GM12873 (cell line): Measurements from ENCODE around the gene MIGA2.

Experiments used
- TF ChIP-seq, protein P1 (sequence below): IDR thresholded peaks from 2 replicates; pipeline ENCODE4 v1.5.1; 2012; ENCODE audit warnings: low read depth, mild to moderate bottlenecking, moderate library complexity, low read length, control low read depth; ENCODE audit not compliant: insufficient read depth; ENCODE audit errors: missing control alignments

MIGA2 gene

DNA sequence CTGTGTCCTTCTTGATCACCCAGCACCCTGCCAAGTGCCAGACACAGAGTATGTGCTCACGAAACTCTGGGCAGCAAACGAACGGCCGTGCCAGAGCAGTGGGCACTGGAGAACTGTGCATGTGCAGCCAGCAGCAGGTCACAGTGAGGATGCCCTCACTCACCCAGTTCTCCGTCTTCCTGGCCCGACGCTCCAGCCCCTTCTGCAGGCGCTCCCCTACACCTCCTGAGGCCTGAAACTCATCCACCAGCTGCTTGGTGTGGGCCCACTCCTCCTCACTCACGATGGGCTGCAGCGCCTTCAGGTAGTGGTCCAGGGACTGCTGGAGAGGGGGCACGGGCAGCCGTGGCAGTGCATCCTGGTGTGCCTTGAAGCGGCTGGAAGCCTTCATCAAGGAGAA is 71.2 kb downstream of the MIGA2 start:
- TF ChIP-seq, protein P1, sequence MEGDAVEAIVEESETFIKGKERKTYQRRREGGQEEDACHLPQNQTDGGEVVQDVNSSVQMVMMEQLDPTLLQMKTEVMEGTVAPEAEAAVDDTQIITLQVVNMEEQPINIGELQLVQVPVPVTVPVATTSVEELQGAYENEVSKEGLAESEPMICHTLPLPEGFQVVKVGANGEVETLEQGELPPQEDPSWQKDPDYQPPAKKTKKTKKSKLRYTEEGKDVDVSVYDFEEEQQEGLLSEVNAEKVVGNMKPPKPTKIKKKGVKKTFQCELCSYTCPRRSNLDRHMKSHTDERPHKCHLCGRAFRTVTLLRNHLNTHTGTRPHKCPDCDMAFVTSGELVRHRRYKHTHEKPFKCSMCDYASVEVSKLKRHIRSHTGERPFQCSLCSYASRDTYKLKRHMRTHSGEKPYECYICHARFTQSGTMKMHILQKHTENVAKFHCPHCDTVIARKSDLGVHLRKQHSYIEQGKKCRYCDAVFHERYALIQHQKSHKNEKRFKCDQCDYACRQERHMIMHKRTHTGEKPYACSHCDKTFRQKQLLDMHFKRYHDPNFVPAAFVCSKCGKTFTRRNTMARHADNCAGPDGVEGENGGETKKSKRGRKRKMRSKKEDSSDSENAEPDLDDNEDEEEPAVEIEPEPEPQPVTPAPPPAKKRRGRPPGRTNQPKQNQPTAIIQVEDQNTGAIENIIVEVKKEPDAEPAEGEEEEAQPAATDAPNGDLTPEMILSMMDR, result no peak

GRCh38 chr9:129108083-129108804 is 71.8 kb downstream of the MIGA2 start:
- TF ChIP-seq, protein P1, result no peak

DNA sequence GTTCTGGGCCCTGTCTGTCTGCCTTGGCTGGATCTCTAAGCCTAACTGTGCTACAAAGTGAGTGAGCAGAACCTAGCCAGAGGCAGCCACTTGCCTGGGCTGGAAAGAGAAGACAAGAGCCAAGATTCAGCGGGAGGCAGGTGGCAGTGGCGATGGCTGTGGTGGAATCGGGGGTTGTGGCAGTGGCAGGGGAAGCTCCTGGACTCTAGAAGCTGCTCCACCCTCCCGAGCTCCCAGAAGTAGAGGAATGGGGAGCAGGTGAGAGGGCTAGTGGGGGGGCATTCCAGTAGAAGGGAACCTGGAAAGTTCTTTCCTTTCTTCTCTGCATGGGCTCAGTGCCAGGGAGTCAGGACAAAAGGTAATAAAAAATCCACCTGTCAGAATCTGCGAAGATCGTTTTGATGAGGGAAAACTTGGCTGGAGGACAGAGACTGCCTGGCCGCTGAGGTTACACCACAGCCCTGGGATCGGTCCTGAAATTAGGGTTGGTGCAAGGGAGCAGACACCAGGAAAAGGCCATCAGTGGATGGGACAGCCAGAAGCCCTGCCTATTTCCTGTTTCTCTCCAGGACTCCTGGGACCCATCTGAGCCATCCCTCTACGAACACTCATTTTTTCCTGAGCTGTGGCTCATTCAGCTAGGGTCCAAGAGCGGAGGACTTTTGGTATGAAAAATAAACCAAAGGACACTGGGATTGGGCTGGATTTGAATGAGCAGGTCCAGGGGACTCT is 72.5 kb downstream of the MIGA2 start:
- TF ChIP-seq, protein P1, result no peak

- TF ChIP-seq, protein P1, result no peak
Observed at GRCh38 chr9:129109537-129109903, 73.1 kb downstream of the MIGA2 start.

DNA sequence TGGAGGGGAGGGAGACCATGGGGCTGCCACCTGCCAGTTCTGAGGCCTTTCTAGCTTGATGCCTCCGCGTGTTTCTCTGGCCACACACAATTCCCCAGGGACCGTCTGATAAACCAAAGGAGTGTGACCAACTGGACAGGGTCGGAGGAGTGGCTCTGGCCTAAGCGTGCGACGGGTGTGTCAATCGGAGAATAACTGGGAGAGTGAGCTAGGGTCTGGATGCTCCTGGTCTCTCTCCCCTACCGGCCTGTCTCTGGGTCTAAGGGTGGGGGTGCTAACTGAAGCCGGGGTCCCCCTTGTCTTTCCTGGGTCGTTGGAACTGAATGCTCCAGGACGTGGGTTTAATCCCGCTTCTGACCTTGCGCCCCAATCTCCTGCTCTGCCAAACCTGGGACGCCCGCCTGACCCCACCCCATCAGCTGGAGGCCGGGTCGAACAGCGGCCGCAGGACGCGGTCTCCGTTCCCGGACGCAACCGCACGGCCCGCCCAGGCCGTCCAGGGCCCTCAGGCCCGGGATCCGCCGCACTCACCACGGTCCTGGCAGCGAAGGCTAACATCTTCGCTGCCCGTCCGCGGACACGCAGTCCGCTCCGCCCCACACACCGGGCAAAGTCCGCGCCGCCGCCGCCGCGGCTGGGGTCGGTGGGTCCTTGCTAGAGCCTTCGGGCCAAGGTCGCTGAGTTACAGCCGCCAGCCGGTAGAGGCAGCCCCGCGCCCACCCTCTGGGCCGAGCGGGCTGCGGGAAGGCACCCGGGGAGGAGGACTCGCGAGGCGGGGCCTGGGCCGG is 73.7 kb downstream of the MIGA2 start:
- TF ChIP-seq, protein P1, result no peak

DNA sequence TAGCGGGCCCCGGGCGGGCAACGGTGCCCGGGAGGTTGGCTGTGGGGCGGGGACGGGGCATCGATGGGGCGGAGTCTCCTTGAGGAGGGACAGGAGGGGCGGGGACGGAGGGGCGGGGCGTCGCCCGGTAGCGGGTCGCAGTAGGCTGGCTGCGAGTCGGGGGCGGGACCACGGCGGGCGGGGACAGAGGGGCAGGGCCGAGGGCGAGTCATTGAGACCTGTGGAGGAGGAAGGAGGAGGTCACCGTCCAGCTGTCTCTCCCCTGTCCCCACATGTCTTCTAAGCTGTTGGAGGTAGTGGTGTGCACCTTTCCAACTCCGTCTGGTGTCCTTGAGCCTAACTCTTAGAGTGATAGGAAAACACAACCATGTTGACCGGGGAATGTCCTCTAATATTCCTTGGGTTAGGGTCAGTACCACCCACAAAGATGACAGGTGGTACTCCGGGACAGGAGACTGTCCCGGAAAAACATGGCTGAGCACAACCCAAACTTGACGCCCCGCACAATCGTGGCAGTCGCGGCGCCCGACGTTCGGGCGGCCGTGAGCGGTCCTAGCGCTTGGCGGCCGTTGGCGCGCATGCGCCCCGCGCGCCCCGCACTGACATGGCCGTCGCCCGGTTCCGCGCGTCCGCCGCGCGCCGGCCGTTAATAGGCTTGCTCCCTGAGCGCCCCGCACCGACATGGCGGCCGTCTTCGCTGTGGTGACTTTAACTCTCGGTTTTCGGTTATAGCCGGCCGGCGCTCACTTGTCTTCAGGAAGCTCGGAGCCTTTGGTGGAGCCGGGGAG is 74.5 kb downstream of the MIGA2 start, which contains the start of the genes CRAT and PTPA:
Gene CRAT (minus strand): TSS at position 54 of the 788 bp plus-strand sequence. CDS start 284 bp downstream, outside the sequence.
Gene PTPA (plus strand): TSS at position 676 of the 788 bp plus-strand sequence. CDS start 186 bp downstream, outside the sequence.
- TF ChIP-seq, protein P1, result no peak
